Measurements from ENCODE around the gene EDIL3. TPM values are rescaled to one million over a fixed set of nuclear protein-coding genes. Genes with fewer than 3 reads are reported as not detected.

The EDIL3 gene
- total RNA-seq, 1 experiment from 2014 or later = not detected

DNA sequence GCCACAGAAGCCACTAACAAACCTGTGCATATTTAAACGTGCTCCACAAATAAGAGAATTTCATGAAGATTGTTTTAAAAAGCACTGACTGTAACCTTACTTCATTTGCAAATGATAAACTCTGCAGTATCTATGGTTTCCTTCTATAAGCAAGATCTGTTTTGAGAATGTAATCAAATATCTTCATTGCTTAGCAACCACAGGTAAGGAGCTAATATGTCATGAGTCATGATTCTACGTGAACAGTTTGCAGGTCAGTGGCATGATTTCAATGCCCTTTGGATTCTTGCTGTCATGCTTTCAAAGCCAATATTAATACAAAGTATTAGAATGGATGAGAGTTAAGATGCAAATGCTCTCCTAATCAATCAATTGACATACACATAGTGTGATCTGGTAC, 325.0 kb downstream of the EDIL3 start:
- Mint-ChIP-seq H3K27me3 (ENCODE audit: insufficient read depth, unreplicated experiment) (peaks cover 5% of the 10 kb centered on the region), H3K27ac (ENCODE audit: unreplicated experiment) (no peak overlapping the region), H3K36me3 (ENCODE audit: insufficient read depth, unreplicated experiment) (no peaks in the 10 kb centered on the region), H3K4me3 (ENCODE audit: unreplicated experiment) (no peak overlapping the region), H3K9me3 (ENCODE audit: unreplicated experiment) (no peaks in the 10 kb centered on the region), H3K4me1 (ENCODE audit: low read depth, unreplicated experiment) (no peaks in the 10 kb centered on the region)
- no TSS peak for BruUV-seq (replicated peaks)
- DNase-seq = no peak
- ChIA-PET POLR2A (no interaction called here), CTCF (no interaction called here)
- Histone ChIP-seq H3K27me3 (replicated peaks; ENCODE audit: control insufficient read depth, insufficient read depth, low read length) (no peaks in the 10 kb centered on the region), H3K9me3 (no peaks in the 10 kb centered on the region), H3K4me3 (ENCODE audit: low read depth, low read length) (no peak overlapping the region), H3K36me3 (ENCODE audit: control insufficient read depth, insufficient read depth, low read length) (no peaks in the 10 kb centered on the region), H3K4me1 (no peaks in the 10 kb centered on the region)
- intact Hi-C loops (cut with micrococcal nuclease; ENCODE audit: unreplicated experiment) = no loop called here
- TF ChIP-seq, protein P1, sequence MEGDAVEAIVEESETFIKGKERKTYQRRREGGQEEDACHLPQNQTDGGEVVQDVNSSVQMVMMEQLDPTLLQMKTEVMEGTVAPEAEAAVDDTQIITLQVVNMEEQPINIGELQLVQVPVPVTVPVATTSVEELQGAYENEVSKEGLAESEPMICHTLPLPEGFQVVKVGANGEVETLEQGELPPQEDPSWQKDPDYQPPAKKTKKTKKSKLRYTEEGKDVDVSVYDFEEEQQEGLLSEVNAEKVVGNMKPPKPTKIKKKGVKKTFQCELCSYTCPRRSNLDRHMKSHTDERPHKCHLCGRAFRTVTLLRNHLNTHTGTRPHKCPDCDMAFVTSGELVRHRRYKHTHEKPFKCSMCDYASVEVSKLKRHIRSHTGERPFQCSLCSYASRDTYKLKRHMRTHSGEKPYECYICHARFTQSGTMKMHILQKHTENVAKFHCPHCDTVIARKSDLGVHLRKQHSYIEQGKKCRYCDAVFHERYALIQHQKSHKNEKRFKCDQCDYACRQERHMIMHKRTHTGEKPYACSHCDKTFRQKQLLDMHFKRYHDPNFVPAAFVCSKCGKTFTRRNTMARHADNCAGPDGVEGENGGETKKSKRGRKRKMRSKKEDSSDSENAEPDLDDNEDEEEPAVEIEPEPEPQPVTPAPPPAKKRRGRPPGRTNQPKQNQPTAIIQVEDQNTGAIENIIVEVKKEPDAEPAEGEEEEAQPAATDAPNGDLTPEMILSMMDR (IDR thresholded peaks at IDR 0.05; ENCODE audit: insufficient read depth in 1 of 2, low read depth in 1 of 2, low read length in 1 of 2, severe bottlenecking in 1 of 2, unreplicated experiment in 1 of 2) = no peak

DNA sequence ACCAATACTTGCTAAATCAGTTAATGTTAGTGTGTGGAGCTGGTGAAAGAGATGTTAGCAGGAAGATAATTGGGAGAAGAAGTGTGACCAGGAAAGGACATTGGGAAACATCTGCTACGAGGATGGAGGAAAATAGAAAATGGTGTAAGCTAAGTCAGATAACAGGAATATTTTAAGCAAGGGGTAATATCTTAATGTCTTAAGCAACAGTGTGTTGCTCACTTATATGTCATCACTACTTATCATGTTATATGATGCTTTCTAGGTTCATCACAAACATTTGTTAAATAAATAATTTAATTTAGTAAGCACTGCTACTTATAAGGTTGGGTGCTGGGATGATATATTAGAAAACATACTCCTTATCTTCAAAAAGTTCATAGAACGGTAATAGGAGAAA, 326.1 kb downstream of the EDIL3 start:
- Mint-ChIP-seq H3K36me3 (ENCODE audit: insufficient read depth, unreplicated experiment) (no peaks in the 10 kb centered on the region), H3K9me3 (ENCODE audit: unreplicated experiment) (no peaks in the 10 kb centered on the region), H3K4me3 (ENCODE audit: unreplicated experiment) (no peak overlapping the region), H3K4me1 (ENCODE audit: low read depth, unreplicated experiment) (no peaks in the 10 kb centered on the region), H3K27me3 (ENCODE audit: insufficient read depth, unreplicated experiment) (peaks cover 5% of the 10 kb centered on the region), H3K27ac (ENCODE audit: unreplicated experiment) (no peak overlapping the region)
- no peak for DNase-seq
- H3K27me3 ChIP-seq (replicated peaks; ENCODE audit: control insufficient read depth, insufficient read depth, low read length) = no peaks in the 10 kb centered on the region
- H3K36me3 ChIP-seq (ENCODE audit: control insufficient read depth, insufficient read depth, low read length) = no peaks in the 10 kb centered on the region
- intact Hi-C loops (cut with micrococcal nuclease; ENCODE audit: unreplicated experiment) = no loop called here
- no peaks in the 10 kb centered on the region for H3K9me3 ChIP-seq
- ChIA-PET POLR2A (no interaction called here), CTCF (no interaction called here)
- no peaks in the 10 kb centered on the region for H3K4me1 ChIP-seq
- no TSS peak for BruUV-seq (replicated peaks)
- TF ChIP-seq, protein P1 (IDR thresholded peaks at IDR 0.05; ENCODE audit: insufficient read depth in 1 of 2, low read depth in 1 of 2, low read length in 1 of 2, severe bottlenecking in 1 of 2, unreplicated experiment in 1 of 2) = no peak
- no peak overlapping the region for H3K4me3 ChIP-seq (ENCODE audit: low read depth, low read length)

DNA sequence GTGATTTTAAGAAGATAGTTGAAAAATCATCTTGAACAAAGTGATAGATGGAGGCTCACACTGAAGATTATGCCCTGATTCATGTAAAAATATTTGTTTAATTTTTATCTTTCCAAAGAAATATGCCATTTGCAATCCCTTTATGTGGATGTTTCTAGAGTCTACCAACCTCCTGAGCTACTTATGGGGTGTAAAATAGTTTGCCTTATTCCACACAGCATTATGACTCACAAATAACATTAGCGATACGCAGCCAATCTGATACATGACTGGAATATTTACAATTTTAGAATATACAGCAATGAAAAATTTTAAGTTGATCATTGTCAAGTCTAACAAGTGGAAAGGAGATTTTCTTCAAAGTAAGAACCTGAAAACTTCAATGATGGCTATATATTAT, 327.5 kb downstream of the EDIL3 start:
- H3K36me3 ChIP-seq (ENCODE audit: control insufficient read depth, insufficient read depth, low read length) = no peaks in the 10 kb centered on the region

More for the DNA sequence above, 327.5 kb downstream of the EDIL3 start:
- intact Hi-C loops (cut with micrococcal nuclease; ENCODE audit: unreplicated experiment) = no loop called here
- Mint-ChIP-seq H3K36me3 (ENCODE audit: insufficient read depth, unreplicated experiment) (no peaks in the 10 kb centered on the region), H3K4me3 (ENCODE audit: unreplicated experiment) (no peak overlapping the region), H3K27me3 (ENCODE audit: insufficient read depth, unreplicated experiment) (peaks cover 5% of the 10 kb centered on the region), H3K4me1 (ENCODE audit: low read depth, unreplicated experiment) (no peaks in the 10 kb centered on the region), H3K9me3 (ENCODE audit: unreplicated experiment) (no peaks in the 10 kb centered on the region), H3K27ac (ENCODE audit: unreplicated experiment) (no peak overlapping the region)
- H3K4me1 ChIP-seq = no peaks in the 10 kb centered on the region
- POLR2A ChIA-PET = no interaction called here
- no peak for DNase-seq
- no peaks in the 10 kb centered on the region for H3K27me3 ChIP-seq (replicated peaks; ENCODE audit: control insufficient read depth, insufficient read depth, low read length)
- BruUV-seq (replicated peaks) = no TSS peak
- no peak overlapping the region for H3K4me3 ChIP-seq (ENCODE audit: low read depth, low read length)
- CTCF ChIA-PET = no interaction called here
- no peaks in the 10 kb centered on the region for H3K9me3 ChIP-seq
- TF ChIP-seq, protein P1 (IDR thresholded peaks at IDR 0.05; ENCODE audit: insufficient read depth in 1 of 2, low read depth in 1 of 2, low read length in 1 of 2, severe bottlenecking in 1 of 2, unreplicated experiment in 1 of 2) = no peak
